Activated naive CD4-positive, alpha-beta T cell treated with anti-CD3 and anti-CD28 coated beads for 36 hours (primary cell): ENCODE data around the gene ANXA10. TPM values are rescaled to one million over a fixed set of nuclear protein-coding genes. Genes with fewer than 3 reads are reported as not detected.

Experiments used
- CTCF ChIA-PET: fragments of 350-600 bp; sonication (Branson Sonifier 250); formaldehyde crosslinking; loops from one replicate; lab custom pipeline; 2021; ENCODE audit warnings: antibody characterized with exemption; lab: Charles Lee
- DNase-seq: peaks from one replicate; pipeline ENCODE4 v3.0.0-alpha.2; 2020
- H3K27ac Mint-ChIP-seq: one replicate; pipeline ENCODE4 v1.8.0; 2021; ENCODE audit warnings: mild to moderate bottlenecking, mixed read lengths
- H3K27me3 Mint-ChIP-seq: one replicate; pipeline ENCODE4 v1.8.0; 2021; ENCODE audit warnings: low read depth, mixed read lengths
- H3K36me3 Mint-ChIP-seq: one replicate; pipeline ENCODE4 v1.8.0; 2021; ENCODE audit warnings: low read depth, mixed read lengths
- H3K4me1 Mint-ChIP-seq: one replicate; pipeline ENCODE4 v1.8.0; 2021; ENCODE audit warnings: low read depth, mixed read lengths
- H3K4me3 Mint-ChIP-seq: one replicate; pipeline ENCODE4 v1.8.0; 2021; ENCODE audit warnings: mild to moderate bottlenecking, moderate library complexity, mixed read lengths
- H3K9me3 Mint-ChIP-seq: one replicate; pipeline ENCODE4 v1.8.0; 2021; ENCODE audit warnings: mixed read lengths
- intact Hi-C: fragments of 100-400 bp; cut with micrococcal nuclease; formaldehyde crosslinking; loops from one replicate; pipeline ENCODE4 v1.15.1; 2023
- total RNA-seq, 2 experiments: library from RNA; stranded (reverse); gene quantifications; one replicate each; pipeline ENCODE4 v1.2.3, GENCODE V29; 2021

The ANXA10 gene
- total RNA-seq, 2 experiments from 2014 or later: not detected

GRCh38 chr4:168143601-168144000 lies 51.3 kb downstream of the ANXA10 start:
- intact Hi-C loops: no loop called here
- H3K36me3 Mint-ChIP-seq: no peaks in the 10 kb centered on the region
- CTCF ChIA-PET: interaction anchor here (1.3 kb wide), 1 partner anchor 10 kb away, joined by 7 read pairs; no protein-coding TSS in a partner anchor
- no peak overlapping the region for H3K4me3 Mint-ChIP-seq
- no peak overlapping the region for H3K27ac Mint-ChIP-seq
- no peaks in the 10 kb centered on the region for H3K9me3 Mint-ChIP-seq
- DNase-seq: no peak
- no peaks in the 10 kb centered on the region for H3K4me1 Mint-ChIP-seq
- peaks cover 11% of the 10 kb centered on the region for H3K27me3 Mint-ChIP-seq

- no peaks in the 10 kb centered on the region for H3K9me3 Mint-ChIP-seq
- H3K4me3 Mint-ChIP-seq: no peak overlapping the region
- H3K4me1 Mint-ChIP-seq: peaks cover 5% of the 10 kb centered on the region
- intact Hi-C loops: no loop called here
- H3K27ac Mint-ChIP-seq: no peak overlapping the region
- H3K27me3 Mint-ChIP-seq: no peaks in the 10 kb centered on the region
- CTCF ChIA-PET: no interaction called here
- no peaks in the 10 kb centered on the region for H3K36me3 Mint-ChIP-seq
- no peak for DNase-seq
Observed at GRCh38 chr4:168150420-168151050, 58.2 kb downstream of the ANXA10 start.

- CTCF ChIA-PET: no interaction called here
- Mint-ChIP-seq H3K27ac (no peak overlapping the region), H3K27me3 (no peaks in the 10 kb centered on the region), H3K4me1 (peaks cover 5% of the 10 kb centered on the region), H3K4me3 (no peak overlapping the region), H3K36me3 (no peaks in the 10 kb centered on the region), H3K9me3 (no peaks in the 10 kb centered on the region)
- intact Hi-C loops: no loop called here
- no peak for DNase-seq
Observed at GRCh38 chr4:168151327-168151726, 59.0 kb downstream of the ANXA10 start.

- Mint-ChIP-seq H3K36me3 (no peaks in the 10 kb centered on the region), H3K4me3 (no peak overlapping the region), H3K4me1 (peaks cover 5% of the 10 kb centered on the region), H3K27me3 (no peaks in the 10 kb centered on the region), H3K27ac (no peak overlapping the region), H3K9me3 (no peaks in the 10 kb centered on the region)
- intact Hi-C loops: no loop called here
- DNase-seq: no peak
- CTCF ChIA-PET: interaction anchor here (0.6 to 1.9 kb wide), 18 partner anchors 9 to 1707 kb away, joined by 3 to 8 read pairs (median 4); no protein-coding TSS in a partner anchor
Observed at GRCh38 chr4:168152837-168153500, 60.6 kb downstream of the ANXA10 start.

- H3K4me3 Mint-ChIP-seq: no peak overlapping the region
- H3K9me3 Mint-ChIP-seq: no peaks in the 10 kb centered on the region
- no peaks in the 10 kb centered on the region for H3K36me3 Mint-ChIP-seq
- CTCF ChIA-PET: interaction anchor here (0.6 to 1.9 kb wide), 24 partner anchors 10 to 1706 kb away, joined by 3 to 8 read pairs (median 4); no protein-coding TSS in a partner anchor
- DNase-seq: peak; percentile 67
- H3K27ac Mint-ChIP-seq: no peak overlapping the region
- peaks cover 5% of the 10 kb centered on the region for H3K4me1 Mint-ChIP-seq
- H3K27me3 Mint-ChIP-seq: no peaks in the 10 kb centered on the region
- intact Hi-C loops: loop anchor here (1.0 to 2.0 kb wide), 3 partner anchors 77 to 1988 kb away; no protein-coding TSS in a partner anchor
Observed at GRCh38 chr4:168153596-168154440, 61.5 kb downstream of the ANXA10 start.

- intact Hi-C loops: loop anchor here (1.0 to 2.0 kb wide), 3 partner anchors 78 to 1988 kb away; no protein-coding TSS in a partner anchor
- no peaks in the 10 kb centered on the region for H3K27me3 Mint-ChIP-seq
- DNase-seq: no peak
- H3K4me3 Mint-ChIP-seq: no peak overlapping the region
- peaks cover 5% of the 10 kb centered on the region for H3K4me1 Mint-ChIP-seq
- H3K27ac Mint-ChIP-seq: no peak overlapping the region
- no peaks in the 10 kb centered on the region for H3K36me3 Mint-ChIP-seq
- CTCF ChIA-PET: interaction anchor here (0.6 to 1.9 kb wide), 9 partner anchors 10 to 1132 kb away, joined by 3 to 7 read pairs (median 3); no protein-coding TSS in a partner anchor
- no peaks in the 10 kb centered on the region for H3K9me3 Mint-ChIP-seq
Observed at GRCh38 chr4:168154546-168155277, 62.4 kb downstream of the ANXA10 start.

GRCh38 chr4:168162604-168163003 lies 70.3 kb downstream of the ANXA10 start:
- CTCF ChIA-PET: no interaction called here
- intact Hi-C loops: no loop called here
- Mint-ChIP-seq H3K27me3 (peaks cover 2% of the 10 kb centered on the region), H3K9me3 (peaks cover 3% of the 10 kb centered on the region), H3K36me3 (peaks cover 2% of the 10 kb centered on the region), H3K4me3 (no peak overlapping the region), H3K4me1 (no peaks in the 10 kb centered on the region), H3K27ac (no peak overlapping the region)
- no peak for DNase-seq

- no peaks in the 10 kb centered on the region for H3K4me1 Mint-ChIP-seq
- intact Hi-C loops: no loop called here
- no peak overlapping the region for H3K4me3 Mint-ChIP-seq
- DNase-seq: no peak
- peaks cover 3% of the 10 kb centered on the region for H3K9me3 Mint-ChIP-seq
- H3K27me3 Mint-ChIP-seq: peaks cover 2% of the 10 kb centered on the region
- H3K27ac Mint-ChIP-seq: no peak overlapping the region
- CTCF ChIA-PET: no interaction called here
- peaks cover 2% of the 10 kb centered on the region for H3K36me3 Mint-ChIP-seq
Observed at GRCh38 chr4:168163106-168163505, 70.8 kb downstream of the ANXA10 start.

GRCh38 chr4:168164045-168164444 lies 71.7 kb downstream of the ANXA10 start:
- H3K4me1 Mint-ChIP-seq: no peaks in the 10 kb centered on the region
- H3K36me3 Mint-ChIP-seq: peaks cover 2% of the 10 kb centered on the region
- no peak overlapping the region for H3K4me3 Mint-ChIP-seq
- CTCF ChIA-PET: no interaction called here
- intact Hi-C loops: no loop called here
- H3K27ac Mint-ChIP-seq: no peak overlapping the region
- H3K9me3 Mint-ChIP-seq: peaks cover 3% of the 10 kb centered on the region
- H3K27me3 Mint-ChIP-seq: peaks cover 2% of the 10 kb centered on the region
- DNase-seq: no peak

GRCh38 chr4:168164915-168165548 lies 72.7 kb downstream of the ANXA10 start:
- intact Hi-C loops: no loop called here
- Mint-ChIP-seq H3K27ac (no peak overlapping the region), H3K4me3 (no peak overlapping the region), H3K4me1 (no peaks in the 10 kb centered on the region), H3K27me3 (peaks cover 2% of the 10 kb centered on the region), H3K9me3 (peaks cover 2% of the 10 kb centered on the region), H3K36me3 (peaks cover 2% of the 10 kb centered on the region)
- no peak for DNase-seq
- CTCF ChIA-PET: no interaction called here

GRCh38 chr4:168167714-168168284 lies 75.5 kb downstream of the ANXA10 start:
- Mint-ChIP-seq H3K4me1 (no peaks in the 10 kb centered on the region), H3K27me3 (no peaks in the 10 kb centered on the region), H3K27ac (no peak overlapping the region), H3K4me3 (no peak overlapping the region), H3K9me3 (no peaks in the 10 kb centered on the region), H3K36me3 (no peaks in the 10 kb centered on the region)
- DNase-seq: no peak
- intact Hi-C loops: no loop called here
- CTCF ChIA-PET: no interaction called here
